ENCODE results near the gene BICRAL. TPM values are rescaled to one million over a fixed set of nuclear protein-coding genes. Genes with fewer than 3 reads are reported as not detected.

Gene BICRAL
- total RNA-seq, 1 experiment from 2014 or later: 6.9 TPM

DNA sequence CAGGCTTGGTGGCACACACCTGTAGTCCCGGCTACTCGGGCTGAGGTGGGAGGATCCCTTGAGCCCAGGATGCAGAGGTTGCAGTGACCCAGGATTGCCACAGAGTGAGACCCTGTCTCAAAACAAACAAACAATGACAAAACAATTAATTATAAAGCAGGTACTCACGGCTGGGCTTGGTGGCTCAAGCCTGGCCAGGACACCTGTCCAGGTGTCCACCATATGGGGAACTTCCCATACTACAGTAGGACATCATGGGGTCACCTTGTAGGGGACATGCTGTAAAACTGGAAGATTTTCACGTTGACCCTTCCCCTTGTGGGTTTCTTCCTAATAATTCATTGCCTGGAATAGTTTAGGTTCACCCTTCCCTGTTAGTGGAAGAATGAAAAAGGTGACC lies 66.8 kb downstream of the BICRAL start:
- H3K4me3 ChIP-seq (ENCODE audit: low read depth, low read length, poor library complexity, severe bottlenecking): no peak overlapping the region
- BruUV-seq (replicated peaks): no TSS peak
- no peak for TF ChIP-seq EZH2 (IDR thresholded peaks at IDR 0.05; ENCODE audit: borderline replicate concordance, low read depth, low read length, poor library complexity, severe bottlenecking)
- POLR2A ChIA-PET (ENCODE audit: low non-redundant PET): no interaction called here
- H3K27me3 ChIP-seq (replicated peaks; ENCODE audit: insufficient read depth, low read depth, low read length, poor library complexity): no peaks in the 10 kb centered on the region
- intact Hi-C loops (cut with micrococcal nuclease; ENCODE audit: unreplicated experiment): no loop called here
- H3K27ac ChIP-seq (ENCODE audit: low read depth, low read length, poor library complexity, severe bottlenecking): no peak overlapping the region
- no peaks in the 10 kb centered on the region for H3K36me3 ChIP-seq (ENCODE audit: insufficient read depth, low read length, poor library complexity, severe bottlenecking)
- H3K9me3 ChIP-seq (ENCODE audit: low read depth, low read length, poor library complexity, severe bottlenecking): no peaks in the 10 kb centered on the region
- H3K4me1 ChIP-seq (ENCODE audit: insufficient read depth, low read length, poor library complexity, severe bottlenecking): no peaks in the 10 kb centered on the region
- DNase-seq (ENCODE audit: low spot score): no peak
- CTCF ChIA-PET: no interaction called here

DNA sequence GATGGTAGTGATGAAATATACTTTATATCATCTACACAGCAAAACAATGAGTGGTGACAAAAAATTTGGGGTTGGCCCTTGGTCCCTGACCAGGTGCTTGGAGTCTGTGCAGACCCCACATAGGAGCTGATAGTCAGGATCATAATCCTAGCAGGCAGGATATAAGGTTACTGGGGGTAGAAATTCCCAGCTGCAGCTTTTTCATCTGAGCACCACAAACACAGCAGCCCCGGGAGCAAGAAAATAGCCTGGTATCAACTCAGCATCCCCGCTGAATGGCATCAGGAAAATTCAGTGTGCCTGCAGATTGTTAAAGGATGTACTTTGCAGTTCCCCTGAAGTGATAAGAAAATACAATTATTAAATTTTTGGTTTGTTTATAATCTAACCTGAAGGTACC lies 69.7 kb downstream of the BICRAL start:
- TF ChIP-seq, protein P1, sequence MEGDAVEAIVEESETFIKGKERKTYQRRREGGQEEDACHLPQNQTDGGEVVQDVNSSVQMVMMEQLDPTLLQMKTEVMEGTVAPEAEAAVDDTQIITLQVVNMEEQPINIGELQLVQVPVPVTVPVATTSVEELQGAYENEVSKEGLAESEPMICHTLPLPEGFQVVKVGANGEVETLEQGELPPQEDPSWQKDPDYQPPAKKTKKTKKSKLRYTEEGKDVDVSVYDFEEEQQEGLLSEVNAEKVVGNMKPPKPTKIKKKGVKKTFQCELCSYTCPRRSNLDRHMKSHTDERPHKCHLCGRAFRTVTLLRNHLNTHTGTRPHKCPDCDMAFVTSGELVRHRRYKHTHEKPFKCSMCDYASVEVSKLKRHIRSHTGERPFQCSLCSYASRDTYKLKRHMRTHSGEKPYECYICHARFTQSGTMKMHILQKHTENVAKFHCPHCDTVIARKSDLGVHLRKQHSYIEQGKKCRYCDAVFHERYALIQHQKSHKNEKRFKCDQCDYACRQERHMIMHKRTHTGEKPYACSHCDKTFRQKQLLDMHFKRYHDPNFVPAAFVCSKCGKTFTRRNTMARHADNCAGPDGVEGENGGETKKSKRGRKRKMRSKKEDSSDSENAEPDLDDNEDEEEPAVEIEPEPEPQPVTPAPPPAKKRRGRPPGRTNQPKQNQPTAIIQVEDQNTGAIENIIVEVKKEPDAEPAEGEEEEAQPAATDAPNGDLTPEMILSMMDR (conservative IDR thresholded peaks at IDR 0.05; ENCODE audit: low read depth, low read length): no peak
- no peak for TF ChIP-seq EZH2 (IDR thresholded peaks at IDR 0.05; ENCODE audit: borderline replicate concordance, low read depth, low read length, poor library complexity, severe bottlenecking)
- no peaks in the 10 kb centered on the region for H3K27me3 ChIP-seq (replicated peaks; ENCODE audit: insufficient read depth, low read depth, low read length, poor library complexity)
- no peak for DNase-seq (ENCODE audit: low spot score)
- H3K36me3 ChIP-seq (ENCODE audit: insufficient read depth, low read length, poor library complexity, severe bottlenecking): no peaks in the 10 kb centered on the region
- BruUV-seq (replicated peaks): no TSS peak
- no peaks in the 10 kb centered on the region for H3K4me1 ChIP-seq (ENCODE audit: insufficient read depth, low read length, poor library complexity, severe bottlenecking)
- no peak overlapping the region for H3K27ac ChIP-seq (ENCODE audit: low read depth, low read length, poor library complexity, severe bottlenecking)
- CTCF ChIA-PET: no interaction called here
- no peaks in the 10 kb centered on the region for H3K9me3 ChIP-seq (ENCODE audit: low read depth, low read length, poor library complexity, severe bottlenecking)
- POLR2A ChIA-PET (ENCODE audit: low non-redundant PET): no interaction called here
- intact Hi-C loops (cut with micrococcal nuclease; ENCODE audit: unreplicated experiment): no loop called here
- no peak overlapping the region for H3K4me3 ChIP-seq (ENCODE audit: low read depth, low read length, poor library complexity, severe bottlenecking)

DNA sequence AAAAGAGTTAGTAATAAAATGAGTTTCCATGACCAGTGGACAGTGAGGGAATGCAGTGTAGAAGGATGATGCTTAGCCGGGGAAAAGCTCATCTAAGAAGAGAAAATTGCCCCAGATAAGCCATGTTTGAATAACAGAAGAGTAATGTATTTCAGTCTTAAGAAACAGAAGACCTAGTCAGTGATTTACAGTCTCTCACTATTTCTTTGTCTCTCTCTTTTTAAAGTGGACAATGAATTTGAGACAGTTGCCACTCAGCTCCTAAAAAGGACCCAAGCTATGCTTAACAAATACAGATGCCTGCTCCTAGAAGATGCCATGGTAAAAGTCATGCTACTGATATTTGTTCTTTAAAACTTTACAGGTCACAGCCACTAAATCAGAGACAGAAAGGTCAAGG lies 78.2 kb downstream of the BICRAL start:
- ChIA-PET CTCF (no interaction called here), POLR2A (ENCODE audit: low non-redundant PET) (no interaction called here)
- Histone ChIP-seq H3K9me3 (ENCODE audit: low read depth, low read length, poor library complexity, severe bottlenecking) (no peaks in the 10 kb centered on the region), H3K27me3 (replicated peaks; ENCODE audit: insufficient read depth, low read depth, low read length, poor library complexity) (no peaks in the 10 kb centered on the region), H3K36me3 (ENCODE audit: insufficient read depth, low read length, poor library complexity, severe bottlenecking) (peaks cover 9% of the 10 kb centered on the region), H3K4me3 (ENCODE audit: low read depth, low read length, poor library complexity, severe bottlenecking) (no peak overlapping the region), H3K27ac (ENCODE audit: low read depth, low read length, poor library complexity, severe bottlenecking) (no peak overlapping the region), H3K4me1 (ENCODE audit: insufficient read depth, low read length, poor library complexity, severe bottlenecking) (no peaks in the 10 kb centered on the region)
- no peak for TF ChIP-seq EZH2 (IDR thresholded peaks at IDR 0.05; ENCODE audit: borderline replicate concordance, low read depth, low read length, poor library complexity, severe bottlenecking)
- TF ChIP-seq, protein P1 (conservative IDR thresholded peaks at IDR 0.05; ENCODE audit: low read depth, low read length): no peak
- no TSS peak for BruUV-seq (replicated peaks)
- no peak for DNase-seq (ENCODE audit: low spot score)
- intact Hi-C loops (cut with micrococcal nuclease; ENCODE audit: unreplicated experiment): no loop called here

DNA sequence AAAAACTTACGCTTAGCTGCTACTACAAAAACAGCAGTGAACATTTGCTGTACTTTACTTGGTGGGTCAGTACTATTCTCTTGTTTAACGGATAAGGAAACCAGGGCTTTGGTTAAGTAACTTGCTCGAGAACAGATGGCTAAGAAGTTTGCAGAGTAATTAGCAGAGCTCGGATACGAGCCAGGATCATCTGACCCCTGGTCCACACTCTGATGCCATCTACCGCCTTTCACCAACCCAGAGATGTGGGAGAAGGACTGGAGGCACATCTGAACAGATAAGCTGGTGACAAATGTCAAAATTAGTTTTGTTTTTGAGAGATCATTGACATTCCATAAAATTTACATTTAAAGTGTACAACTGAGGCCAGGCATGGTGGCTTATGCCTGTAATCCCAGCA lies 78.6 kb downstream of the BICRAL start:
- H3K36me3 ChIP-seq (ENCODE audit: insufficient read depth, low read length, poor library complexity, severe bottlenecking): peaks cover 9% of the 10 kb centered on the region
- CTCF ChIA-PET: no interaction called here
- H3K4me1 ChIP-seq (ENCODE audit: insufficient read depth, low read length, poor library complexity, severe bottlenecking): no peaks in the 10 kb centered on the region
- POLR2A ChIA-PET (ENCODE audit: low non-redundant PET): no interaction called here
- BruUV-seq (replicated peaks): no TSS peak
- no peak for TF ChIP-seq EZH2 (IDR thresholded peaks at IDR 0.05; ENCODE audit: borderline replicate concordance, low read depth, low read length, poor library complexity, severe bottlenecking)
- TF ChIP-seq, protein P1 (conservative IDR thresholded peaks at IDR 0.05; ENCODE audit: low read depth, low read length): no peak
- DNase-seq (ENCODE audit: low spot score): no peak
- intact Hi-C loops (cut with micrococcal nuclease; ENCODE audit: unreplicated experiment): no loop called here
- H3K27ac ChIP-seq (ENCODE audit: low read depth, low read length, poor library complexity, severe bottlenecking): no peak overlapping the region
- no peaks in the 10 kb centered on the region for H3K9me3 ChIP-seq (ENCODE audit: low read depth, low read length, poor library complexity, severe bottlenecking)
- no peaks in the 10 kb centered on the region for H3K27me3 ChIP-seq (replicated peaks; ENCODE audit: insufficient read depth, low read depth, low read length, poor library complexity)
- H3K4me3 ChIP-seq (ENCODE audit: low read depth, low read length, poor library complexity, severe bottlenecking): no peak overlapping the region

All from A673 (cell line).